Activated B cell treated with CpG ODN at 0.5 μM for 24 hours (primary cell): Measurements from ENCODE around the gene FOXI1. TPM values are rescaled to one million over a fixed set of nuclear protein-coding genes. Genes with fewer than 3 reads are reported as not detected.

Source experiments
- ATAC-seq: fragments of 200-7000 bp; cut with Tn5 transposase; one replicate; pipeline ENCODE4 v1.10.0; 2021; ENCODE audit warnings: low read depth, mild to moderate bottlenecking, moderate library complexity
- CTCF ChIA-PET: fragments of 350-600 bp; sonication (Branson Sonifier 250); formaldehyde crosslinking; loops from one replicate; lab custom pipeline; 2021; ENCODE audit warnings: antibody characterized with exemption; lab: Charles Lee
- POLR2A ChIA-PET: fragments of 350-600 bp; sonication (Branson Sonifier 250); formaldehyde crosslinking; loops from one replicate; lab custom pipeline; 2021; ENCODE audit warnings: antibody characterized with exemption; lab: Charles Lee
- DNase-seq: peaks from one replicate; pipeline ENCODE4 v3.0.0; 2022
- H3K27ac Mint-ChIP-seq: one replicate; pipeline ENCODE4 v1.8.0; 2020; ENCODE audit warnings: mixed read lengths
- H3K27me3 Mint-ChIP-seq: one replicate; pipeline ENCODE4 v1.8.0; 2021; ENCODE audit warnings: mixed read lengths
- H3K36me3 Mint-ChIP-seq: one replicate; pipeline ENCODE4 v1.8.0; 2021; ENCODE audit warnings: low read depth, mixed read lengths
- H3K4me1 Mint-ChIP-seq: one replicate; pipeline ENCODE4 v1.8.0; 2021; ENCODE audit warnings: mixed read lengths
- H3K4me3 Mint-ChIP-seq: one replicate; pipeline ENCODE4 v1.8.0; 2020; ENCODE audit warnings: mild to moderate bottlenecking, mixed read lengths
- H3K9me3 Mint-ChIP-seq: one replicate; pipeline ENCODE4 v1.8.0; 2020; ENCODE audit warnings: mixed read lengths
- intact Hi-C: fragments of 100-400 bp; cut with micrococcal nuclease; formaldehyde crosslinking; loops from one replicate; pipeline ENCODE4 v1.15.1; 2024
- total RNA-seq: library from RNA; stranded (reverse); gene quantifications from 2 replicates; pipeline ENCODE4 v1.2.3, GENCODE V29; 2022
- TF ChIP-seq, protein P1 (sequence below): fragments of 200-600 bp; IDR thresholded peaks from one replicate; pipeline ENCODE4 v1.8.0; 2022; ENCODE audit warnings: antibody characterized with exemption, mild to moderate bottlenecking

The FOXI1 gene
- total RNA-seq, 1 donor from 2014 or later, result not detected

GRCh38 chr5:170121321-170121720, 15.6 kb downstream of the FOXI1 start:
- H3K27ac Mint-ChIP-seq, result no peak overlapping the region
- TF ChIP-seq, protein P1, sequence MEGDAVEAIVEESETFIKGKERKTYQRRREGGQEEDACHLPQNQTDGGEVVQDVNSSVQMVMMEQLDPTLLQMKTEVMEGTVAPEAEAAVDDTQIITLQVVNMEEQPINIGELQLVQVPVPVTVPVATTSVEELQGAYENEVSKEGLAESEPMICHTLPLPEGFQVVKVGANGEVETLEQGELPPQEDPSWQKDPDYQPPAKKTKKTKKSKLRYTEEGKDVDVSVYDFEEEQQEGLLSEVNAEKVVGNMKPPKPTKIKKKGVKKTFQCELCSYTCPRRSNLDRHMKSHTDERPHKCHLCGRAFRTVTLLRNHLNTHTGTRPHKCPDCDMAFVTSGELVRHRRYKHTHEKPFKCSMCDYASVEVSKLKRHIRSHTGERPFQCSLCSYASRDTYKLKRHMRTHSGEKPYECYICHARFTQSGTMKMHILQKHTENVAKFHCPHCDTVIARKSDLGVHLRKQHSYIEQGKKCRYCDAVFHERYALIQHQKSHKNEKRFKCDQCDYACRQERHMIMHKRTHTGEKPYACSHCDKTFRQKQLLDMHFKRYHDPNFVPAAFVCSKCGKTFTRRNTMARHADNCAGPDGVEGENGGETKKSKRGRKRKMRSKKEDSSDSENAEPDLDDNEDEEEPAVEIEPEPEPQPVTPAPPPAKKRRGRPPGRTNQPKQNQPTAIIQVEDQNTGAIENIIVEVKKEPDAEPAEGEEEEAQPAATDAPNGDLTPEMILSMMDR, result no peak
- H3K9me3 Mint-ChIP-seq, result peaks cover 11% of the 10 kb centered on the region
- H3K27me3 Mint-ChIP-seq, result peaks cover 2% of the 10 kb centered on the region
- ATAC-seq (no peak), DNase-seq (no peak)
- no peaks in the 10 kb centered on the region for H3K4me1 Mint-ChIP-seq
- H3K36me3 Mint-ChIP-seq, result no peaks in the 10 kb centered on the region
- intact Hi-C loops, result no loop called here
- CTCF ChIA-PET, result no interaction called here
- POLR2A ChIA-PET, result no interaction called here
- H3K4me3 Mint-ChIP-seq, result no peak overlapping the region

DNA sequence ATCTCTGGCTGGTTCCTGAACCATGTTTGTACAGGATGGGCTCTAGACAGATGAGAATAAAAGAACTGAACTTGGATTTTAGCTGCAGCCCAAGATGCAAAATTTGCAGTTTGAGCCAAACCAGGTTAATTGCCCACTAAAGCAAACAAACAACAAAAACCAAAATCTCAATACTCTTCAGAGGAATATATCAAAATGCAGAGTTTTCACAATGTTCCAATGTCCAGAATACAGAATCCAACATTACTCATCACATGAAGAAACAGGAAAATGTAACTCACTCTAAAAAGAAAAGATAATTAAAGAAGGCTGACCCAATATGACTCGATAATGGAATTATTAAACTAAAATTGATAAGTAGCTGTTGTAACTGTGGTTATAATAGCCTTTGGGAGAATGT, 20.4 kb downstream of the FOXI1 start:
- Mint-ChIP-seq H3K4me3 (no peak overlapping the region), H3K9me3 (peaks cover 20% of the 10 kb centered on the region), H3K27me3 (peaks cover 6% of the 10 kb centered on the region), H3K27ac (no peak overlapping the region), H3K4me1 (no peaks in the 10 kb centered on the region), H3K36me3 (no peaks in the 10 kb centered on the region)
- CTCF ChIA-PET, result no interaction called here
- TF ChIP-seq, protein P1, result no peak
- intact Hi-C loops, result no loop called here
- ATAC-seq, result no peak
- POLR2A ChIA-PET, result no interaction called here
- DNase-seq, result no peak

DNA sequence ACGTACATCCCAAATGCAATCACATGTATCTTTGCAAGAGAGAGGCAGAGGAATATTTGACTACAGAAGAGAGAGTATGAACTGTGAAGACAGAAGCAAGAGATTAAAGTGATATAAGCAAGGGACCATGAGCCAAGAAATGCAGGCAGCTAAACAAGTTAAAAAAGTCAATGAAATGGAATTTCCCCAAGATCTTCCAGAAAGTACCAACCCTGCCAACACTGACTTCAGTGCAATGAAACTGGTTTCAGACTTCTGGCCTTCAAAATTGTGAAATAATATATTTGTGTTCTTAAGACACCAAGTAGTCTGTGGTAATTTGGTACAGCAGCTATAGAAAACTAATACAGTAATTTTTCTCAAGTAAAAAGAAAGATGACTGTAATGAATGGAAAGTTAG, 20.9 kb downstream of the FOXI1 start:
- POLR2A ChIA-PET, result no interaction called here
- peaks cover 5% of the 10 kb centered on the region for H3K27me3 Mint-ChIP-seq
- intact Hi-C loops, result no loop called here
- DNase-seq, result no peak
- TF ChIP-seq, protein P1, result no peak
- no peaks in the 10 kb centered on the region for H3K4me1 Mint-ChIP-seq
- CTCF ChIA-PET, result no interaction called here
- H3K9me3 Mint-ChIP-seq, result peaks cover 20% of the 10 kb centered on the region
- H3K36me3 Mint-ChIP-seq, result no peaks in the 10 kb centered on the region
- H3K4me3 Mint-ChIP-seq, result no peak overlapping the region
- H3K27ac Mint-ChIP-seq, result no peak overlapping the region
- no peak for ATAC-seq

DNA sequence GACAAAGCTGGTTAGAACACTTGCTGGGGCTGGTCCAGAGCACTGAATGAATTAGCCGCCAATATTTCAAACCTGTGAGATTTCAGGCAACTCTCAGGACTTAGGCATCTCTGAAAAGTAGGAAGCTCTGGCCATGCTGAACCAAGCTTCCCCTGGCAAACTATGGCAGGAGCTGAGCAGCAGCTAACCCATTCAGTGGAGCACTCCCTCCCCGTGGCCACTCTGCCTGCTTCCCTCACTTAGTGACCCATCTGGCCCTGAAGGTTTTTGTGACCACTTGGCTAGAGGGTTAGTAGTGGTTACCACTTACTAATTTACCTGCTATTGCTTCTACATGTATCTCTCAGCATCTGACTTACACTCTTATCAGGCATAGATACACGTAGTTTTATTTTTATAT, 25.5 kb downstream of the FOXI1 start:
- intact Hi-C loops, result no loop called here
- DNase-seq, result no peak
- Mint-ChIP-seq H3K9me3 (peaks cover 9% of the 10 kb centered on the region), H3K27me3 (peaks cover 5% of the 10 kb centered on the region), H3K36me3 (no peaks in the 10 kb centered on the region), H3K27ac (no peak overlapping the region), H3K4me1 (no peaks in the 10 kb centered on the region), H3K4me3 (no peak overlapping the region)
- ATAC-seq, result no peak
- ChIA-PET CTCF (no interaction called here), POLR2A (no interaction called here)
- TF ChIP-seq, protein P1, result no peak

- ChIA-PET POLR2A (no interaction called here), CTCF (no interaction called here)
- Mint-ChIP-seq H3K27ac (no peak overlapping the region), H3K4me1 (no peaks in the 10 kb centered on the region), H3K27me3 (peaks cover 5% of the 10 kb centered on the region), H3K4me3 (no peak overlapping the region), H3K9me3 (no peaks in the 10 kb centered on the region), H3K36me3 (no peaks in the 10 kb centered on the region)
- DNase-seq (no peak), ATAC-seq (no peak)
- intact Hi-C loops, result no loop called here
- TF ChIP-seq, protein P1, result no peak
Measured at GRCh38 chr5:170132269-170132975, 26.7 kb downstream of the FOXI1 start.
